Right lobe of liver (tissue), 4 donors: ENCODE measurements around the gene NUDC.

Experiments used
- POLR2A ChIP-seq: fragments of 450-650 bp; IDR thresholded peaks from one replicate; pipeline ENCODE4 v1.6.1; 2017; ENCODE audit warnings: antibody characterized with exemption, mild to moderate bottlenecking
- TF ChIP-seq, protein P1 (sequence below), 4 donors: fragments of 200-600 bp in 3 of 4; fragments of 450-650 bp in 1 of 4; IDR thresholded peaks; one replicate each; pipeline versions ENCODE4 v1.5.1 to v1.8.0; 2016 to 2022; ENCODE audit warnings: antibody characterized with exemption in 4 of 4, mild to moderate bottlenecking in 2 of 4
- donor health status: DM: no; HTN: no; CAD: no.
- donor health status: DM: no; HTN: no; CAD: no.
- donor health status: DM: no; HTN: yes; CAD: no.

DNA sequence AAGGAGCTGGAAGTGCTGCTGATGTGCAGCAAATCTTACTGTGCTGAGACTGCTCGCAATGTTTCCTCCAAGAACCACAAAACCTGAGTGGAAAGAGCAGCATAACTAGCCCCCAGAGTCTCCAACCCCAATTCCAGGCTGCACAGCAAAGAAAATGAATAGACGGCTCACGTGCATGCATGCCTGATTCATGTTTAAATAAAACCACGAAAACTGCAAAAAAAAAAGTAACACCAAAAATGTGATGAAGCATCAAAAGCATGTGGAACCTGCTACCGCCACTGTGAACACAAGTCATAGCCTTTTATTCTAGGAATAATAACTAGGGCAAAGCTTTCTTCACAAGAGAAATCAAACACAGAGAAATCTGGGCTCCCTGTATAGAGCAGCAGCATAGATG lies 62.3 kb downstream of the NUDC start:
- TF ChIP-seq, protein P1, sequence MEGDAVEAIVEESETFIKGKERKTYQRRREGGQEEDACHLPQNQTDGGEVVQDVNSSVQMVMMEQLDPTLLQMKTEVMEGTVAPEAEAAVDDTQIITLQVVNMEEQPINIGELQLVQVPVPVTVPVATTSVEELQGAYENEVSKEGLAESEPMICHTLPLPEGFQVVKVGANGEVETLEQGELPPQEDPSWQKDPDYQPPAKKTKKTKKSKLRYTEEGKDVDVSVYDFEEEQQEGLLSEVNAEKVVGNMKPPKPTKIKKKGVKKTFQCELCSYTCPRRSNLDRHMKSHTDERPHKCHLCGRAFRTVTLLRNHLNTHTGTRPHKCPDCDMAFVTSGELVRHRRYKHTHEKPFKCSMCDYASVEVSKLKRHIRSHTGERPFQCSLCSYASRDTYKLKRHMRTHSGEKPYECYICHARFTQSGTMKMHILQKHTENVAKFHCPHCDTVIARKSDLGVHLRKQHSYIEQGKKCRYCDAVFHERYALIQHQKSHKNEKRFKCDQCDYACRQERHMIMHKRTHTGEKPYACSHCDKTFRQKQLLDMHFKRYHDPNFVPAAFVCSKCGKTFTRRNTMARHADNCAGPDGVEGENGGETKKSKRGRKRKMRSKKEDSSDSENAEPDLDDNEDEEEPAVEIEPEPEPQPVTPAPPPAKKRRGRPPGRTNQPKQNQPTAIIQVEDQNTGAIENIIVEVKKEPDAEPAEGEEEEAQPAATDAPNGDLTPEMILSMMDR (IDR thresholded peaks at IDR 0.05) = no peak
- no peak for TF ChIP-seq POLR2A
